SK-N-SH (cell line): ENCODE data around the gene LIMK2. TPM values are rescaled to one million over a fixed set of nuclear protein-coding genes. Genes with fewer than 3 reads are reported as not detected.
"Not testable (repeated sequence)": the region's sequence is repeated elsewhere in the genome, so short reads cannot be mapped to it uniquely, and the experiment has no call there.

Source experiments
- CTCF ChIA-PET: fragments of 300-600, 350-600 bp; formaldehyde crosslinking; extraction: SDS; loops from one replicate; lab custom pipeline; 2021; lab: Yijun Ruan, JAX
- POLR2A ChIA-PET: fragments of 350-600 bp; sonication (Branson Sonifier 250); formaldehyde crosslinking; extraction: SDS; loops from one replicate; lab custom pipeline; 2020; ENCODE audit warnings: antibody characterized with exemption, inconsistent platforms; lab: Yijun Ruan, JAX
- DNase-seq: peaks from one replicate; pipeline ENCODE4 v3.0.0; 2012
- H2AFZ ChIP-seq: fragments of 200-600 bp; sonication (generic); 2 replicates; pipeline ENCODE4 v1.8.1; 2016; ENCODE audit warnings: antibody characterized with exemption, mild to moderate bottlenecking, low read depth
- H3F3A ChIP-seq: fragments of 200-600 bp; sonication (generic); replicated peaks from 2 replicates; pipeline ENCODE3; 2016; ENCODE audit warnings: antibody characterized with exemption, mild to moderate bottlenecking; ENCODE audit not compliant: insufficient read depth
- H3K27ac ChIP-seq, 2 experiments: fragments of 200-500 bp in 1 of 2; fragments of 200-600 bp in 1 of 2; sonication (Bioruptor generic) in 1 of 2; sonication (generic), shearing (Covaris generic) in 1 of 2; 2 replicates each; pipeline versions ENCODE4 v1.5.1 to v1.6.1; 2014 to 2016; ENCODE audit warnings: low read depth in 2 of 2, inconsistent platforms in 1 of 2, low read length in 1 of 2, mild to moderate bottlenecking in 1 of 2, mixed read lengths in 1 of 2
- H3K27me3 ChIP-seq: fragments of 200-600 bp; sonication (generic), shearing (Covaris generic); 2 replicates; pipeline ENCODE4 v1.6.1; 2016; ENCODE audit warnings: mixed run types; ENCODE audit not compliant: insufficient read depth
- H3K36me3 ChIP-seq, 2 experiments: fragments of 200-500 bp in 1 of 2; fragments of 200-600 bp in 1 of 2; sonication (Bioruptor generic) in 1 of 2; sonication (generic) in 1 of 2; replicated peaks in 1 of 2; 2 replicates each; pipeline versions ENCODE3 to v1.5.1; 2014 to 2016; ENCODE audit warnings: low read length in 1 of 2, mild to moderate bottlenecking in 1 of 2; ENCODE audit not compliant: insufficient read depth in 2 of 2, control insufficient read depth in 1 of 2
- H3K4me1 ChIP-seq, 2 experiments: fragments of 200-500 bp in 1 of 2; fragments of 200-600 bp in 1 of 2; sonication (Bioruptor generic) in 1 of 2; sonication (generic), shearing (Covaris generic) in 1 of 2; 2 replicates each; pipeline versions ENCODE4 v1.5.1 to v1.6.1; 2014 to 2016; ENCODE audit warnings: low read depth in 1 of 2, low read length in 1 of 2, mixed run types in 1 of 2; ENCODE audit not compliant: insufficient read depth in 2 of 2, control insufficient read depth in 1 of 2
- H3K4me2 ChIP-seq: fragments of 200-600 bp; sonication (generic), shearing (Covaris generic); 2 replicates; pipeline ENCODE4 v1.6.1; 2017; ENCODE audit warnings: mixed run types
- H3K4me3 ChIP-seq, 2 experiments: fragments of 200-500 bp in 1 of 2; fragments of 200-600 bp in 1 of 2; sonication (Bioruptor generic) in 1 of 2; sonication (generic), shearing (Covaris generic) in 1 of 2; 2 replicates each; pipeline versions ENCODE4 v1.5.1 to v1.8.1; 2014 to 2016; ENCODE audit warnings: low read depth in 2 of 2, inconsistent platforms in 1 of 2, low read length in 1 of 2, mild to moderate bottlenecking in 1 of 2, mixed read lengths in 1 of 2, moderate library complexity in 1 of 2
- H3K79me2 ChIP-seq: fragments of 200-600 bp; sonication (generic); 2 replicates; pipeline ENCODE4 v1.8.1; 2017; ENCODE audit warnings: mild to moderate bottlenecking; ENCODE audit not compliant: insufficient read depth
- H3K9ac ChIP-seq: fragments of 200-600 bp; sonication (generic); 2 replicates; pipeline ENCODE4 v1.6.1; 2017; ENCODE audit warnings: mixed run types
- H3K9me2 ChIP-seq: fragments of 200-600 bp; sonication (generic); 2 replicates; pipeline ENCODE4 v1.6.1; 2017; ENCODE audit warnings: mixed run types
- H3K9me3 ChIP-seq: fragments of 200-600 bp; sonication (generic); 2 replicates; pipeline ENCODE4 v1.6.1; 2017; ENCODE audit warnings: mixed run types, mild to moderate bottlenecking, moderate library complexity
- H4K20me1 ChIP-seq: fragments of 200-600 bp; sonication (generic); 2 replicates; pipeline ENCODE4 v1.6.1; 2017; ENCODE audit warnings: mild to moderate bottlenecking, mixed run types; ENCODE audit not compliant: insufficient read depth
- CTCF ChIP-seq: fragments of 200-600 bp; sonication (generic); IDR thresholded peaks from 2 replicates; pipeline ENCODE4 v1.6.1; 2017; ENCODE audit warnings: antibody characterized with exemption, mild to moderate bottlenecking, moderate library complexity
- RAD21 ChIP-seq: IDR thresholded peaks from 2 replicates; pipeline ENCODE4 v1.6.1; 2012; ENCODE audit warnings: mild to moderate bottlenecking, low read length
- WGBS: methylation state at CpG from one replicate; pipeline ENCODE4 v1.1.6; 2017; ENCODE audit warnings: low lambda C conversion rate; 5-methylcytosine and 5-hydroxymethylcytosine counted together
- polyA plus RNA-seq, 3 experiments: library from polyadenylated mRNA; depleted of rRNA; stranded (reverse); fragments of >200 nt; gene quantifications; 2 replicates each; pipeline ENCODE4 v1.2.3, GENCODE V29; 2012

LIMK2 gene
- polyA plus RNA-seq, 1 of the 3 experiments (the other 2 are of a cell fraction): 9.8 TPM

DNA sequence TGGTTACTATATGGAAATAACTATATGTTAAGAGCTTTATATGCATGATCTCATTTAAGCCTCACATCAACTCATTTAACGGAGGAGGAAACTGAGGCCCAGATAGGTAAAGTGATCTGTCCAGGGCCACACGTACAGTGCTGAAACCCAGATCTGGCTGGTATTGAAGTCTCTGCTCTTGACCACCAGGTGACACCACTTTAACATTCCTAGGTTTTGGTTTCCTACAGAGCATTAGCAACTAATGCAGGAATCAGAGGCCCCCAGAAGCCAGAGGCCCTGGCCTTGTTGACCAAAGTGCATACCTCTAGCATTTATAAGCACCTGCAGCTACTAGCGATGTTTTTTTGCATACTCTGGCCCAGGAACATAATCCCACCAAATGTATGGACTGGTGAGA, 12.9 kb upstream of the LIMK2 start:
- Histone ChIP-seq H3K27me3 (no peaks in the 10 kb centered on the region), H3K9me2 (no peaks in the 10 kb centered on the region), H3K9ac (no peak overlapping the region), H2AFZ (no peak overlapping the region), H3K9me3 (no peaks in the 10 kb centered on the region), H3F3A (no peaks in the 10 kb centered on the region), H3K4me3 (no peak overlapping the region), H3K36me3 (peaks cover 19 to 47% of the 10 kb centered on the region in 2 experiments), H3K4me2 (no peak overlapping the region), H3K27ac (no peak overlapping the region), H3K4me1 (no peaks in the 10 kb centered on the region), H4K20me1 (no peaks in the 10 kb centered on the region), H3K79me2 (no peaks in the 10 kb centered on the region)
- ChIA-PET CTCF (interaction anchor here (1.2 to 5.3 kb wide), 4 partner anchors 7 to 114 kb away, joined by 3 to 45 read pairs (median 6); partner anchors contain the start of gene LIMK2), POLR2A (no interaction called here)
- TF ChIP-seq CTCF (peak; percentile 22; the same call in 1 of the 2 replicates), RAD21 (no peak)
- WGBS: 100% methylated on average over 3 of the region's 3 CpGs
- DNase-seq: no peak

- H3F3A ChIP-seq, H2AFZ ChIP-seq, DNase-seq, H3K9me2 ChIP-seq, H3K79me2 ChIP-seq, H4K20me1 ChIP-seq, H3K4me3 ChIP-seq, H3K9ac ChIP-seq, H3K9me3 ChIP-seq, H3K4me1 ChIP-seq, POLR2A ChIA-PET, H3K27ac ChIP-seq, H3K4me2 ChIP-seq, H3K27me3 ChIP-seq: not testable (repeated sequence)
- CTCF ChIA-PET: interaction anchor here (1.2 kb wide), 1 partner anchor 109 kb away, joined by 3 read pairs; no protein-coding TSS in a partner anchor
- peaks cover 13 to 35% of the 10 kb centered on the region in 2 experiments for H3K36me3 ChIP-seq
- 95% methylated on average over 4 of the region's 8 CpGs for whole genome bisulfite sequencing
These were observed 7.6 kb upstream of the LIMK2 start for GRCh38 chr22:31204352-31204984.

DNA sequence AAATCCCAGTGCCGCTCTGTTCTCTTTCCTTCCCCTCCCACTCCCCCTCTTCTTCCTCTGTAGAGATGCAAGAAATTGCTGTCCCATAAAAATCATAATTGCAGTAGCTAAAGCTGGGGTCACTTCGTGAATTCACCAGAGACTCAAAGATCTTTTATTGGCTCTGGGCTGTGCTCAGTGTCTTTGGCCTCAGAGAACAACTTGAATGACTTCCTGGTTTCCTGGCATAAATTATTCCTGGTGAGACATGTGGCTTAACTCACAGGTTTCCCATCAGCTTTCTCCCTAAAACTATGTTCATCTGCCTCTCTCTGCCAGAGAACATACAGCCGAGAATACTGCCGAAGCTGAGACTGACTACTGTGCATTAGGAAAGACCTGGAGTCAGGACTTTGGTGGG, 7.0 kb upstream of the LIMK2 start:
- H3K27me3 ChIP-seq, H3K4me1 ChIP-seq, H4K20me1 ChIP-seq, H3K9ac ChIP-seq, H3K79me2 ChIP-seq, H2AFZ ChIP-seq, DNase-seq, H3K9me2 ChIP-seq, H3K27ac ChIP-seq, POLR2A ChIA-PET, H3K9me3 ChIP-seq, H3F3A ChIP-seq, H3K4me3 ChIP-seq, H3K4me2 ChIP-seq: not testable (repeated sequence)
- CTCF ChIA-PET: interaction anchor here (1.2 kb wide), 1 partner anchor 108 kb away, joined by 3 read pairs; no protein-coding TSS in a partner anchor
- WGBS: 89% methylated on average over 3 of the region's 4 CpGs
- peaks cover 12 to 34% of the 10 kb centered on the region in 2 experiments for H3K36me3 ChIP-seq

GRCh38 chr22:31206460-31206859, 5.6 kb upstream of the LIMK2 start:
- H3K9me3 ChIP-seq, H3F3A ChIP-seq, H3K27ac ChIP-seq, H2AFZ ChIP-seq, H3K4me1 ChIP-seq, H4K20me1 ChIP-seq, H3K27me3 ChIP-seq, H3K79me2 ChIP-seq, H3K4me3 ChIP-seq, H3K4me2 ChIP-seq, DNase-seq, H3K9ac ChIP-seq, H3K9me2 ChIP-seq, POLR2A ChIA-PET: not testable (repeated sequence)
- CTCF ChIA-PET: interaction anchor here (9.1 kb wide), 1 partner anchor 66 kb away, joined by 151 read pairs; no protein-coding TSS in a partner anchor
- H3K36me3 ChIP-seq: peaks cover 5 to 23% of the 10 kb centered on the region in 2 experiments
- no CpG with 5 or more reads among the region's 3 CpGs for WGBS
